ENCODE data around the gene FAM120AOS.

GRCh38 chr9:93416530-93417235 is 36.7 kb downstream of the FAM120AOS start:
- TF ChIP-seq CTCF (IDR thresholded peaks at IDR 0.05; ENCODE audit: poor library complexity, severe bottlenecking): no peak
- no peak for TF ChIP-seq REST (IDR thresholded peaks at IDR 0.05; ENCODE audit: borderline replicate concordance)
- TF ChIP-seq TAF1 (IDR thresholded peaks at IDR 0.05; ENCODE audit: low read depth): no peak
- no peak for TF ChIP-seq MXI1 (conservative IDR thresholded peaks at IDR 0.05; ENCODE audit: poor library complexity, severe bottlenecking)
- TF ChIP-seq EZH2 (IDR thresholded peaks at IDR 0.05; ENCODE audit: borderline replicate concordance, insufficient read depth, low read length, poor library complexity, severe bottlenecking): no peak
- TF ChIP-seq EP300 (conservative IDR thresholded peaks at IDR 0.05; ENCODE audit: poor library complexity, severe bottlenecking): no peak
- TF ChIP-seq RAD21 (conservative IDR thresholded peaks at IDR 0.05): no peak
- no peak for TF ChIP-seq POLR2AphosphoS5 (IDR thresholded peaks at IDR 0.05)
